ENCODE measurements around the gene AP3B1.

AP3B1 gene

DNA sequence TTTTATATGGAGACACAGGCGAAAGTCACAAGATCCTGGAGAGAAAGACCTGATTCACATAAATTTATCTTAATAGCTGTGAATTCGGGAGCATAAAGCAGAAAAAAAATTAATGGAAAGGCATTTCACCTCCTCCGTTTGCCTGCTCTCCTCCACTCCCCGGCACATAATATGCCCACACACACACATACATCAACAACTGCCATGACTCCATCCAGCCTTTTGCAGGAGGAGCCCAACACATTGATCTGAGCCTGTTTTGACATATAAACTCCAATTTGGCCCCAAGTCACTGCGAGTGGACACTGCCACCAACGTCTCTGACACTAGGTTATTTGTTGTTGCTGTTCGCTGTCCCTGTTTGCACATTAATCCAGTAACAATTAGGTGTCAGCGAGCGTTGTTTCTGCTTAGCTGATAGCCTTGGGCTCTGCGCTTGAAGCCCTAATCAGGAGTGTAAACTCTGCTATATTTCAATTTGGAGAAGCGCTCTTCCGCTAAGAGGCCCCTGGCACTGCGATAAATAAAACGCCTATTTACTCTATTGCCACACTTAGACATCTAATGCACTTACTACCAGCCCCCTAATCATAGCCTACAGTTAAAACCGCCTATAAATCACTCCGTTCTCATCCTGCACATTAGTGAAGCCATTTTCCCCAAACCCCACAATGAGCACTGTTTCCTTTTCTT is 322.6 kb downstream of the AP3B1 start:
- no peak for DNase-seq (ENCODE audit: low spot score)

DNA sequence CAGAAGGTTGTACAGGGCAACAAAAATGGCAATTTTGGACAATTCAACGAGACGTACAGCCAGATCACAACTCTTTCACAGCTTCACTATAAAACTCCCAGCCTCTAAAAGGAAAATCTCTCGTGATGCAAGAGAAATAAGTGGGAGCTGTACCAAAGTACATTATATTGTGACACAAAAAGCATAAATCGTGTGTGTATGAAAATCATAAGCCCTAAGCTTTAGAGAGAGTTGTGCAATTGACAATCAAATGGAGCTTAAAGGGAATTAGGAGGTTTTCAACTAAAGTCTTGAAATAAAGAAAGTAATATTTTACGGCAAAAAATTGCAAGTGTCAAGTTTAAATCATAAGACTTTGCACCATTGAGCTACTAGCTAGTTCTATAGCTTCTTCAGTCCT is 323.6 kb downstream of the AP3B1 start:
- no peak for DNase-seq (ENCODE audit: low spot score)

DNA sequence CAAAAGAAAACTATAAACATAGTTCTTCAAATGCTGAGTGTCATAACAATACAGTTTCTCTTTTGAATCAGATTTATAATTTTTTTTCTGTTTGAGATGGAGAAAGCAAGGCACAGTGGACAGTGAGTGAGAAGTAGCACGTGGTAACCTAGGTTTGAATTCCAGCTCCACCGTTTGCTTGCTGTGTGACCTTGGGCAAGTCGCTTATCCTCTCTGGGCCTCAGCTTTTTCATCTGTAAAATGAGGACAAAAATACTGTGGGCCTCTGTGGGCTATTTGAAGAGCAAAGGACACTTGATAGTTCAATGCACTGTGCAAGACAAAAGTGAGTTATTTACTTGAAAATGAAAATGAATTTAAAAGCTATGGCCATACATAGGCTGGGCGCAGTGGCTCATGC is 330.7 kb downstream of the AP3B1 start:
- no peak for DNase-seq (ENCODE audit: low spot score)

DNA sequence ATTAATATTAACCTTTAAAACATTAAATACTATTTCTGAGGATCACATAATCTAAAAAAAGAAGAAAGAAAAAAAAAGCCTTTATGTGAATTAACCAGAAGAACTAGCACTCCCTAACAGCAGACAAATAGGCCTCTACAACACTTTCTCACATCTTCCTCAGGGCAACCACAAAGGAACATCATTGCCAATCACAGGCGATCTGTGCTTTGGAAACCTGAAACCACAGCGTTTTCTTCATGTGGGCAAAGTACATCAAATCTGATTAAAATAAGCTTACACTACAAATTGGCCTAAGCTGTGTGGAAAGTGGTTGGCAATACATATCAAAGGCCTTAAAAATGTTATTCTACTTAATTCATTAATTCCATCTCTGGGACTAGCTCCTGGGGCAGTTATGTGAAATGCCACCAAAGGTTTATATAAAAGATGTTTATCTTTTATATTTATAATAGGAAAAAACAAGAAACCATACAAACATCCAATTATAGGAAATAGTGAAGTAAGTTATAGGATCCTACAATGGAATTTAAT is 333.6 kb downstream of the AP3B1 start:
- no peak for DNase-seq (ENCODE audit: low spot score)

DNA sequence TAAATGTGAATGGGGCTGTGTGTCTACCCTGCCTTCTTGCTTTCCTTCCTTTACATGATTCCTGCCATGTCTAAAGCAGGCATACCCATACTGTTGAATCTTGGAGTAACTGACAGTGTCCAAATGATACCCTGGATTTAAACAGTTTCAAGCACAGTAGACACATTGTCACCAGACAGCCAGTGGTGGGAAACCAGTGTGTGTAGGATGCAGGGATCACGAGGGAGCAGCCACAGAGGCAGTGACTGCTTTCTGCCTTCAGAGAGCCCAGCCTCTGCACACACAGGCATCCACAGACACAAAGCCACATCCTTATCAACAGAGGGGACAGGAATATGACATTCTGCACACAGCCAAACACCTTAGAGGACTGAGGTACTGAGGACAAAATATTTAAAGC is 334.2 kb downstream of the AP3B1 start:
- peak; percentile 90 for DNase-seq (ENCODE audit: low spot score)

DNA sequence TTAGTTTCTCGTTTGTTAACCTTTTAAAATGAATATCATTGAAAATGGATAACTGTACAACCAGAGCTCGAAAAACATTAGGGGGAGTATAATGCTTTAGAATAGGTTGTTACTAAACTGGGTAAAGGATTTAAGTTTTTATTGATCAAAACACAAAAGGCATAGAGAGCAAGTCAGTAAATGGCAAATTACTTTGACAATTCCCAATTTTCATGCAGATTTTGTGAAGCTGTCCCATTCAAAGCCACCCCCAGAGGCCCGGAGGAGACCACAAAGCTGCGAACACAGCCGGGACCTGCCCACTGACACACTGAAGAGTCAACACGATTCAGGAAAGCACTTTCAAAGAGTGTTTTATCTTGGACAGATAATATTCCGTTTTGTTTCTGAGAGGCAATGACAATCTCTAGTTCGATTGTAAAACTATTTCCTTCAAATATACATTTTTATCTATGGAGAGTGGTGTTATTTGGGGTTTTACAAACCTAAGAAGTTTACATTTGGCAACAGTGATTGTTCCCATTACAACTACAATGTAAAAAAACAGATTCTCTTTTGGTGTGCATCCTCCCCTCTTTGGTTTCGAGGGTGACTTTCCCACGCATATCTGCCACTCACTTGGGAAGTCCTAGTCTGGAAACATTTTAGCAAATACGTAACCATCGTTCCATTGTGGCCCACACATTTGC is 335.7 kb downstream of the AP3B1 start:
- DNase-seq (ENCODE audit: low spot score), result no peak

DNA sequence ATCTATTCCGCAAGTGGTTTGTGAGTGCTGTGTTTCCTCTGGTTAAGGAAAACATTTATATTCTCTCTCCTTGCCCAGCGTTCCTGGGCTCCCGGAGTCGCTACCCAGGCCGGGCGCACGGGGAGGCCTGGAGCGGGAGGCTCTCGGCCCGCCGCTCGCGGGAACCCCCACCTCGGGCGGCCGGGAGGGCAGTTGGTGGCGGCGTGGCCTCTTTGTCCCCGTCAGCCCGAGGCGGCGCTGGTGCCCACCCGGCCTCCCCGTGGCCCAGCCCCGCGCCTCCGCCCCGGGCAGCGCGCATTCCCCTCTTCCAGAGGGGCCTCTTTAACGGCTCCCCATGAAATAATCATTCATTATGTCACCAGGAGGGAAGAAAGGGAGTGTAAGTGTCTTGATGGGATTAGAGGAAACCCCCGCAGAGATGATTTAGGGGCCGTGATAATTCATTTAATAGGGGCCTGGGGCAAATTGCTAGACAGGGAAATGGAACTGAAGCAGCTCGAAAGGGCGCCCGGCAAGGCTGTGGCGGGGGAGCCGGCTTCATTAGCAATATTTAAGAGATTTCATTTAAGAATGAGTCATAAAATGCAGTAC is 336.5 kb downstream of the AP3B1 start:
- no peak for DNase-seq (ENCODE audit: low spot score)

DNA sequence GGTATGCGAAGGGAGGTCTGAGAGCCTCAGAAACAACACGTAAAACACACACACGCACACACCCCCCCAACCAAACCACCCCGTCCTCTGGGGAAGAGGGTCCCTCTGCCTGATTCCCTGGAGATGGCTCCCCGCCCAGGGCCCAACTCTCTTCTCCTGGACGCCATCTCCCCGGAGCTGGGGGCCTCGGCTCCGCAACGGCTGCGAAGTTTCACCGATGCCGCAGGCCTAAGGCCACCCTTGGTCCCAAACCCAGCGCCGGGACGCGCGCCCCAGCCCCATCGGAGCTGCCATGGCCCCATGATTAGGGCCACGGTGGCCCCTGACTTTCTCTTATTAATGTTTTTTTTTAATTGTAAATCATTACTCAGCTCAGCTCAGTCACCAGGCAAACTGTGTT is 337.0 kb downstream of the AP3B1 start:
- DNase-seq (ENCODE audit: low spot score), result no peak

DNA sequence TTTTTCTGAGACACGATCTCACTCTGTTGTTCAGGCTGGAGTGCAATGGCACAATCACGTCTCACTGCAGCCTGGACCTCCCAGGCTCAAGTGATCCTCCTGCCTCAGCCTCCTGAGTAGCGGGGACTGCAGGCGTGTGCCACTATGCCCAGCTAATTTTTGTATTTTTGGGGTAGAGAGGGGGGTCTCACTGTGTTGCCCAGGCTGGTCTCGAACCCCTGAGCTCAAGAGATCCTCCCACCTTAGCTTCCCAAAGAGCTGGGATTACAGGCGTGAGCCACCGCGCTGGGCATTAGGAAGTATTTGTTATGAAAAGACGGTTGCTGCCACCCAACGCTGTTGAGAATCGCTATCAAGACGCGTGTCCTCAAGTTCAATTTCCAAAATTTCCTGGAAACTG is 337.4 kb downstream of the AP3B1 start:
- no peak for DNase-seq (ENCODE audit: low spot score)

DNA sequence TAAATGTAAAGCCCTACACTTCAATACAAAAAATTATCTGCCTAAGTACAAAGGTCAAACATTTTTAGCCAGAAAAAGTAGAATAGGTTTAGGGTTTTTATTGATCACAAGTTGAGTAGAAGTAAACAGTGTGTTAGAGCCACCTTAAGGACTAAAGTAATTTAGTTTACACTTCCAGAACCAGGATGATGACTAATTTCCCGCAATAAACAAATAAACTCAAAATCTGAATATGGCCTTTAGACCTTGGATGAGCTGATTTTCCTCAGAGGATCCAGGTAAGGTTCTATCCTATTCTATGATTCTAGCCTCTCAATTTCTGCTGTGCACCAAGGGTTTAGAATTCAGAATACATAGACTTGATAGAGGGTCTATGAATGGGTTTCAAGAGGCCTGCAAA is 338.9 kb downstream of the AP3B1 start:
- DNase-seq (ENCODE audit: low spot score), result no peak

DNA sequence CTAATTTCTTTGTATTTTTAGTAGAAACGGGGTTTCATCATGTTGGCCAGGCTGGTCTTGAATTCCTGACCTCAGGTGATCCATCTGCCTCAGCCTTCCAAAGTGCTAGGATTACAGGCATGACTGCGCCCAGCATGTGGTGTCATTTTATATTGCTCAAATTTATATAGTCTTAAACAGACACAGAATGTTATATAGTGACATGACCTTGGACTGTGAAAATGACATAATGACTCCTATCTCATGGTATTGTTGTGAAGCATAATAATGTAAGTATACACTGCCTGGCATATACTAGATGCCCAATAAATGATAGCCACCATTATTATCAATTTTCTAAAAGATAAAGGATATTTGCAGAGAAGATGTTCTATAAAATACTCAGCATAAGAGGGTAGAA is 341.1 kb downstream of the AP3B1 start:
- DNase-seq (ENCODE audit: low spot score), result no peak

DNA sequence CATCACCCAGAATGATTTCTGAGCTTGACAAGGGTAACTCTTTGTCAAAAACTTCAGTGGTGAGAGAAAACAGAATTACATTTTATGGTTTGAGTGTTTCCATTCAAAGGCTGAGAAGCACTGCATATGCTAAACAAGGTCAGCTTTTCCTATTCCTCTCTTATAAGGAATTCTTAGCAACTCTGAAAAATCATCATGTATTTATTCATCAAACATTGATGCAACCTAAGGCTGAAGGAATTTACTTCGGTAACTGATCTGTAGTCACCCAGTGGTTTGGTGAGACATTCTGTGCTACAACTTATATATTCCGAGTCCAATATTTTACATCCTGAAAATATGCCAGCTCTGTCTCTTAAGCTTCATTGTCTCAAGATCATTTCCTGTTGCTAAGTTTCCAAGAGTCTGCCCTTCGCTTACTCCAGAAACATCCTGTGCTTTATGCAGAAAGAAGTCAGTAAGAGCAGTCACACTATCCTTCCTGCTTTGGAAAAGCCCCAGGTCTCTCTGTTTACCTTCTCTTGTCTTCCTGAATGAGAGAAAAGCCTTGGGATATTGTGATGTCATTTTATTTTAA is 341.8 kb downstream of the AP3B1 start:
- peak; percentile 60 for DNase-seq (ENCODE audit: low spot score)

All from pons (tissue), 1 donor.